HepG2 (cell line): ENCODE data around the gene OTUD7B. TPM values are rescaled to one million over a fixed set of nuclear protein-coding genes. Genes with fewer than 3 reads are reported as not detected.

Source experiments
- ATAC-seq: fragments of 200-7000 bp; cut with Tn5 transposase; 3 replicates; pipeline ENCODE4 v1.9.1; 2020; ENCODE audit warnings: mild to moderate bottlenecking, moderate library complexity
- BruUV-seq: library from RNA; stranded (reverse); fragments of 400-500 nt; replicated peaks from 2 replicates; lab custom pipeline; 2021; lab: Mats Ljungman, UMichigan
- CTCF ChIA-PET: fragments of 300-600 bp; formaldehyde crosslinking; extraction: SDS; loops from one replicate; lab custom pipeline; 2021; ENCODE audit warnings: low total read pairs, inconsistent platforms, low intra/inter-chr PET ratio; lab: Yijun Ruan, JAX
- POLR2A ChIA-PET: fragments of 350-600 bp; sonication (Branson Sonifier 250); formaldehyde crosslinking; loops from one replicate; lab custom pipeline; 2020; ENCODE audit warnings: antibody characterized with exemption, inconsistent platforms; lab: Yijun Ruan, JAX
- DNase-seq: peaks from one replicate; pipeline ENCODE4 v3.0.0-alpha.2; 2015; ENCODE audit warnings: low spot score
- FAIRE-seq: peaks from 3 replicates; lab custom pipeline; 2011; peaks lifted over from hg19 to GRCh38; lab: Jason Lieb, UNC
- H2AFZ ChIP-seq: one replicate; pipeline ENCODE4 v1.6.1; 2011; ENCODE audit warnings: low read length, inconsistent platforms
- H3K27ac ChIP-seq: fragments of 300-600 bp; 3 replicates; pipeline ENCODE4 v1.8.0; 2011; ENCODE audit warnings: mixed run types, mild to moderate bottlenecking, mixed read lengths, low read length, inconsistent platforms; ENCODE audit not compliant: insufficient read depth; ENCODE audit errors: extremely low read length
- H3K27me3 ChIP-seq, 2 experiments: fragments of 200-600 bp in 1 of 2; 2 replicates in 1 of 2; 3 replicates in 1 of 2; pipeline versions ENCODE4 v1.6.0 to v1.8.0; 2011; ENCODE audit warnings: low read length in 2 of 2, mild to moderate bottlenecking in 2 of 2, moderate library complexity in 2 of 2, inconsistent platforms in 1 of 2; ENCODE audit not compliant: insufficient read depth in 2 of 2, control insufficient read depth in 1 of 2
- H3K36me3 ChIP-seq, 2 experiments: fragments of 200-600 bp in 1 of 2; replicated peaks in 1 of 2; 2 replicates in 1 of 2; 3 replicates in 1 of 2; pipeline versions ENCODE4 v1.5.1 to v1.8.0; 2011; ENCODE audit warnings: low read length in 2 of 2, inconsistent platforms in 1 of 2; ENCODE audit not compliant: insufficient read depth in 2 of 2, control insufficient read depth in 1 of 2
- H3K4me1 ChIP-seq: 2 replicates; pipeline ENCODE4 v1.5.1; 2012; ENCODE audit warnings: low read length, inconsistent platforms; ENCODE audit not compliant: insufficient read depth
- H3K4me2 ChIP-seq: 2 replicates; pipeline ENCODE4 v1.6.0; 2011; ENCODE audit warnings: low read depth, low read length, inconsistent platforms
- H3K4me3 ChIP-seq, 3 experiments: fragments of 200-600 bp in 1 of 3; sonication (generic), shearing (Covaris generic) in 1 of 3; replicated peaks in 1 of 3; 2 replicates each; pipeline ENCODE4 v1.5.1; 2011 to 2016; ENCODE audit warnings: low read length in 3 of 3, inconsistent platforms in 2 of 3, low read depth in 2 of 3, mild to moderate bottlenecking in 2 of 3, control low read depth in 1 of 3, mixed read lengths in 1 of 3; ENCODE audit not compliant: insufficient read depth in 1 of 3
- H3K79me2 ChIP-seq: one replicate; pipeline ENCODE4 v1.6.1; 2011; ENCODE audit warnings: low read length, inconsistent platforms; ENCODE audit not compliant: insufficient read depth
- H3K9ac ChIP-seq: 2 replicates; pipeline ENCODE4 v1.6.0; 2011; ENCODE audit warnings: mild to moderate bottlenecking, low read depth, low read length, inconsistent platforms; ENCODE audit not compliant: insufficient read depth
- H3K9me3 ChIP-seq: 2 replicates; pipeline ENCODE4 v1.5.1; 2012; ENCODE audit warnings: mild to moderate bottlenecking, low read length
- H4K20me1 ChIP-seq: 2 replicates; pipeline ENCODE4 v1.6.0; 2011; ENCODE audit warnings: inconsistent platforms, mild to moderate bottlenecking, low read length, moderate library complexity; ENCODE audit not compliant: insufficient read depth
- ESRRA ChIP-seq: sonication (generic); formaldehyde crosslinking; IDR thresholded peaks from 2 replicates; pipeline ENCODE4 v1.5.1; 2020; ENCODE audit warnings: mild to moderate bottlenecking, low read depth, missing genetic modification reagents
- MAFK ChIP-seq, 2 experiments: IDR thresholded peaks in 1 of 2; conservative IDR thresholded peaks in 1 of 2; 2 replicates each; pipeline ENCODE4 v1.6.1; 2011; ENCODE audit warnings: improper control_type of control experiment in 2 of 2, low read length in 2 of 2
- MED1 ChIP-seq: sonication (generic); formaldehyde crosslinking; IDR thresholded peaks from 2 replicates; pipeline ENCODE4 v1.4.0; 2020; ENCODE audit warnings: missing genetic modification reagents
- SAP130 ChIP-seq: IDR thresholded peaks from 2 replicates; pipeline ENCODE4 v1.6.1; 2016; ENCODE audit warnings: low read depth
- TBX2 ChIP-seq: sonication (generic); formaldehyde crosslinking; IDR thresholded peaks from 2 replicates; pipeline ENCODE4 v1.5.0; 2020; ENCODE audit warnings: missing genetic modification reagents, mild to moderate bottlenecking, borderline replicate concordance
- ZHX2 ChIP-seq, 2 experiments: sonication (generic) in 1 of 2; formaldehyde crosslinking in 1 of 2; IDR thresholded peaks; 2 replicates each; pipeline versions ENCODE4 v1.6.1 to v1.9.0; 2014 to 2022; ENCODE audit warnings: antibody characterized with exemption in 1 of 2, borderline replicate concordance in 1 of 2, inconsistent platforms in 1 of 2, low read depth in 1 of 2, missing genetic modification reagents in 1 of 2
- ZNF362 ChIP-seq: sonication (generic); formaldehyde crosslinking; IDR thresholded peaks from 2 replicates; pipeline ENCODE4 v1.4.0; 2020; ENCODE audit warnings: missing genetic modification reagents, mild to moderate bottlenecking, borderline replicate concordance
- ZNF382 ChIP-seq: sonication (generic); formaldehyde crosslinking; IDR thresholded peaks from 2 replicates; pipeline ENCODE4 v1.5.0; 2020; ENCODE audit warnings: missing genetic modification reagents, mild to moderate bottlenecking, borderline replicate concordance
- WGBS: methylation state at CpG from one replicate; pipeline ENCODE4 v1.1.6; 2017; ENCODE audit warnings: low lambda C conversion rate; 5-methylcytosine and 5-hydroxymethylcytosine counted together
- in situ Hi-C: cut with HindIII; loops from 2 replicates; pipeline ENCODE4 v1.10.0; 2017; ENCODE audit warnings: low pct_unique_long_range_greater_than_20kb; ENCODE audit not compliant: extremely low pct_ligation_motif_present
- intact Hi-C: fragments of 100-400 bp; cut with micrococcal nuclease; formaldehyde crosslinking; loops from one replicate; pipeline ENCODE4 v1.10.0; 2022; ENCODE audit not compliant: unreplicated experiment
- polyA plus RNA-seq, 8 experiments: library from polyadenylated mRNA; depleted of rRNA in 3 of 8; stranded (reverse) in 7 of 8; unstranded in 1 of 8; fragments of >200 nt; fragmentation: Illumina TruSeq in 4 of 8; extraction: Trizol in 4 of 8; gene quantifications; 2 replicates each; pipeline versions ENCODE4 v1.2.1 to v1.2.3, GENCODE V29; 2011 to 2016; ENCODE audit warnings: low read depth in 4 of 8, missing spikeins in 1 of 8, mixed read lengths in 1 of 8; ENCODE audit not compliant: insufficient read depth in 1 of 8
- total RNA-seq, 5 experiments: library from RNA; depleted of rRNA; stranded (reverse); fragments of >200 nt; fragmentation: Illumina TruSeq; extraction: Trizol; gene quantifications; 2 replicates each; pipeline ENCODE4 v1.2.3, GENCODE V29; 2016; ENCODE audit warnings: low read depth in 1 of 5

OTUD7B gene
- total and polyA plus RNA-seq, 2 of the 13 experiments (the other 11 are each of a cell fraction or from before 2014, with no cell fraction given) = 5.1 to 11.2 TPM

GRCh38 chr1:149995927-149996326, 14.6 kb downstream of the OTUD7B start:
- WGBS = 67% methylated on average over 2 of the region's 2 CpGs
- no peak overlapping the region for H2AFZ ChIP-seq
- H3K79me2 ChIP-seq = peaks cover 16% of the 10 kb centered on the region
- H4K20me1 ChIP-seq = peaks cover 4% of the 10 kb centered on the region; the same call in 1 of the 2 replicates
- H3K4me3 ChIP-seq = no peak overlapping the region
- no peak overlapping the region for H3K27ac ChIP-seq
- peaks cover 2 to 21% of the 10 kb centered on the region in 2 experiments; a peak in 4 of 5 replicates for H3K36me3 ChIP-seq
- no peaks in the 10 kb centered on the region for H3K27me3 ChIP-seq
- H3K9ac ChIP-seq = no peak overlapping the region
- in situ Hi-C loops = no loop called here
- no peak for TF ChIP-seq MAFK (conservative IDR thresholded peaks at IDR 0.05 in 1 of 2, IDR thresholded peaks at IDR 0.05 in 1 of 2; ENCODE audit: low read length in 2 of 2)
- TF ChIP-seq ESRRA (CRISPR knock-in tag) = no peak
- no peak for TF ChIP-seq ZHX2 (IDR thresholded peaks at IDR 0.05; ENCODE audit: low read depth)
- TF ChIP-seq ZHX2 (CRISPR knock-in tag; IDR thresholded peaks at IDR 0.05; ENCODE audit: borderline replicate concordance) = no peak
- TF ChIP-seq TBX2 (CRISPR knock-in tag) = no peak
- TF ChIP-seq MED1 = no peak
- TF ChIP-seq SAP130 (CRISPR knock-in tag) = 0 out of 2 replicates have a peak, but pooled peaks have one; percentile 24
- TF ChIP-seq ZNF382 (CRISPR knock-in tag) = no peak
- TF ChIP-seq ZNF362 (CRISPR knock-in tag) = no peak
- no TSS peak for BruUV-seq
- FAIRE-seq (no peak), ATAC-seq (no peak), DNase-seq (no peak)
- no peaks in the 10 kb centered on the region for H3K9me3 ChIP-seq
- POLR2A ChIA-PET = no interaction called here
- H3K4me1 ChIP-seq = peaks cover 17% of the 10 kb centered on the region; the same call in 1 of the 2 replicates
- CTCF ChIA-PET = no interaction called here
- intact Hi-C loops = no loop called here
- H3K4me2 ChIP-seq = no peak overlapping the region
